CD14-positive monocyte (primary cell): Measurements from ENCODE around the gene ASS1. TPM values are rescaled to one million over a fixed set of nuclear protein-coding genes. Genes with fewer than 3 reads are reported as not detected.
A peak's percentile ranks its signal among the peaks of the same experiment; 100 is the strongest.

ENCODE experiments used
- DNase-seq, 3 donors: peaks; one replicate each; pipeline ENCODE4 v3.0.0-alpha.2; 2011 to 2022
- H2AFZ ChIP-seq: 2 replicates; pipeline ENCODE4 v1.6.0; 2012; ENCODE audit warnings: mild to moderate bottlenecking, low read depth, low read length, inconsistent platforms; ENCODE audit not compliant: insufficient read depth, poor library complexity, severe bottlenecking
- H3K27ac ChIP-seq, 2 donors: 1 replicate in 1 of 2; 2 replicates in 1 of 2; pipeline ENCODE4 v1.5.1; 2012 to 2013; ENCODE audit warnings: low read length in 2 of 2, control low read depth in 1 of 2, inconsistent platforms in 1 of 2, low read depth in 1 of 2, mild to moderate bottlenecking in 1 of 2
- H3K27me3 ChIP-seq, 2 donors: one replicate each; pipeline versions ENCODE4 v1.6.0 to v1.6.1; 2011 to 2013; ENCODE audit warnings: low read length in 2 of 2; ENCODE audit not compliant: control insufficient read depth in 2 of 2, insufficient read depth in 2 of 2
- H3K36me3 ChIP-seq, 2 donors: replicated peaks in 1 of 2; 1 replicate in 1 of 2; 2 replicates in 1 of 2; pipeline versions ENCODE4 v1.5.1 to v1.6.1; 2012 to 2013; ENCODE audit warnings: low read length in 2 of 2, control low read depth in 1 of 2, inconsistent platforms in 1 of 2, mild to moderate bottlenecking in 1 of 2; ENCODE audit not compliant: insufficient read depth in 2 of 2, control insufficient read depth in 1 of 2
- H3K4me1 ChIP-seq, 2 donors: 1 replicate in 1 of 2; 2 replicates in 1 of 2; pipeline versions ENCODE4 v1.5.1 to v1.6.1; 2012 to 2013; ENCODE audit warnings: low read length in 2 of 2, control low read depth in 1 of 2, inconsistent platforms in 1 of 2, mild to moderate bottlenecking in 1 of 2, moderate library complexity in 1 of 2; ENCODE audit not compliant: insufficient read depth in 2 of 2, control insufficient read depth in 1 of 2
- H3K4me2 ChIP-seq: replicated peaks from 2 replicates; pipeline ENCODE3; 2012; ENCODE audit warnings: low read length, moderate library complexity, mild to moderate bottlenecking; ENCODE audit not compliant: poor library complexity, severe bottlenecking; ENCODE audit errors: extremely low read depth
- H3K4me3 ChIP-seq, 3 experiments: fragments of 200-600 bp in 1 of 3; sonication (generic) in 1 of 3; replicated peaks in 1 of 3; 1 replicate in 2 of 3; 2 replicates in 1 of 3; pipeline ENCODE4 v1.5.1; 2011 to 2013; ENCODE audit warnings: low read length in 3 of 3, mild to moderate bottlenecking in 3 of 3, control low read depth in 2 of 3, low read depth in 2 of 3, inconsistent platforms in 1 of 3, moderate library complexity in 1 of 3
- H3K79me2 ChIP-seq: 2 replicates; pipeline ENCODE4 v1.6.0; 2012; ENCODE audit warnings: mild to moderate bottlenecking, control low read depth, inconsistent platforms, low read length, moderate library complexity; ENCODE audit not compliant: insufficient read depth
- H3K9ac ChIP-seq: 2 replicates; pipeline ENCODE4 v1.6.0; 2017; ENCODE audit warnings: low read length, mild to moderate bottlenecking; ENCODE audit not compliant: insufficient read depth, poor library complexity, severe bottlenecking
- H3K9me3 ChIP-seq, 2 donors: replicated peaks in 1 of 2; 1 replicate in 1 of 2; 2 replicates in 1 of 2; pipeline versions ENCODE4 v1.5.1 to v1.6.1; 2012 to 2013; ENCODE audit warnings: low read length in 2 of 2, control low read depth in 1 of 2; ENCODE audit not compliant: control insufficient read depth in 1 of 2, insufficient read depth in 1 of 2
- H4K20me1 ChIP-seq: 2 replicates; pipeline ENCODE4 v1.6.0; 2012; ENCODE audit warnings: mild to moderate bottlenecking, low read length, control low read depth, moderate library complexity; ENCODE audit not compliant: insufficient read depth
- H3K27ac Mint-ChIP-seq, 7 donors: one replicate each; pipeline ENCODE4 v1.8.0; 2020; ENCODE audit warnings: mild to moderate bottlenecking in 7 of 7, mixed read lengths in 7 of 7, moderate library complexity in 6 of 7, inconsistent platforms in 2 of 7
- H3K27me3 Mint-ChIP-seq, 3 donors: one replicate each; pipeline ENCODE4 v1.8.0; 2021 to 2022; ENCODE audit warnings: low read depth in 3 of 3, mild to moderate bottlenecking in 3 of 3, mixed read lengths in 3 of 3, moderate library complexity in 3 of 3, inconsistent platforms in 1 of 3
- H3K36me3 Mint-ChIP-seq, 2 donors: one replicate each; pipeline ENCODE4 v1.8.0; 2020; ENCODE audit warnings: mixed read lengths in 2 of 2, inconsistent platforms in 1 of 2, mild to moderate bottlenecking in 1 of 2
- H3K4me1 Mint-ChIP-seq: one replicate; pipeline ENCODE4 v1.8.0; 2020; ENCODE audit warnings: mild to moderate bottlenecking, mixed read lengths
- H3K4me3 Mint-ChIP-seq, 2 donors: one replicate each; pipeline ENCODE4 v1.8.0; 2020; ENCODE audit warnings: mild to moderate bottlenecking in 2 of 2, mixed read lengths in 2 of 2, moderate library complexity in 1 of 2
- H3K9me3 Mint-ChIP-seq, 7 donors: one replicate each; pipeline ENCODE4 v1.8.0; 2020 to 2022; ENCODE audit warnings: mixed read lengths in 7 of 7, mild to moderate bottlenecking in 6 of 7, moderate library complexity in 6 of 7, inconsistent platforms in 2 of 7
- WGBS: methylation state at CpG from one replicate; pipeline ENCODE4 v1.1.5; 2013; ENCODE audit warnings: missing lambda C conversion rate; ENCODE audit not compliant: insufficient coverage; 5-methylcytosine and 5-hydroxymethylcytosine counted together
- intact Hi-C, 2 donors: fragments of 100-400 bp; cut with micrococcal nuclease; formaldehyde crosslinking; loops; one replicate each; pipeline versions ENCODE4 v1.15.0 to v1.15.1; 2023
- polyA plus RNA-seq, 3 donors: library from polyadenylated mRNA; depleted of rRNA in 1 of 3; unstranded in 2 of 3; stranded (reverse) in 1 of 3; fragments of 300-500 nt in 2 of 3; fragments of >200 nt in 1 of 3; fragmentation: Illumina TruSeq in 2 of 3; gene quantifications; 1 replicate in 2 of 3; 2 replicates in 1 of 3; pipeline ENCODE4 v1.2.3, GENCODE V29; 2012 to 2021
- TF ChIP-seq, protein P1 (sequence below): fragments of 200-600 bp; IDR thresholded peaks from one replicate; pipeline ENCODE4 v1.8.0; 2022; ENCODE audit warnings: antibody characterized with exemption, mild to moderate bottlenecking

The ASS1 gene
- polyA plus RNA-seq, 3 donors, result not detected

- H3K36me3 ChIP-seq, result no peaks in the 10 kb centered on the region
- Mint-ChIP-seq H3K9me3 (peaks cover 0 to 5% (median 2%) of the 10 kb centered on the region in 7 donors), H3K4me3 (no peak overlapping the region), H3K4me1 (peaks cover 25% of the 10 kb centered on the region), H3K27me3 (peaks cover 38 to 65% (median 46%) of the 10 kb centered on the region in 3 donors), H3K27ac (no peak overlapping the region), H3K36me3 (no peaks in the 10 kb centered on the region)
- H3K9me3 ChIP-seq, result no peaks in the 10 kb centered on the region
- intact Hi-C loops, result no loop called here
- peak overlapping the region; percentile 1 for H3K4me2 ChIP-seq
- WGBS, result 80% methylated on average over 8 of the region's 12 CpGs
- peaks cover 14 to 25% of the 10 kb centered on the region in 2 donors for H3K27me3 ChIP-seq
- DNase-seq, result no peak
- no peaks in the 10 kb centered on the region for H3K79me2 ChIP-seq
- TF ChIP-seq, protein P1, sequence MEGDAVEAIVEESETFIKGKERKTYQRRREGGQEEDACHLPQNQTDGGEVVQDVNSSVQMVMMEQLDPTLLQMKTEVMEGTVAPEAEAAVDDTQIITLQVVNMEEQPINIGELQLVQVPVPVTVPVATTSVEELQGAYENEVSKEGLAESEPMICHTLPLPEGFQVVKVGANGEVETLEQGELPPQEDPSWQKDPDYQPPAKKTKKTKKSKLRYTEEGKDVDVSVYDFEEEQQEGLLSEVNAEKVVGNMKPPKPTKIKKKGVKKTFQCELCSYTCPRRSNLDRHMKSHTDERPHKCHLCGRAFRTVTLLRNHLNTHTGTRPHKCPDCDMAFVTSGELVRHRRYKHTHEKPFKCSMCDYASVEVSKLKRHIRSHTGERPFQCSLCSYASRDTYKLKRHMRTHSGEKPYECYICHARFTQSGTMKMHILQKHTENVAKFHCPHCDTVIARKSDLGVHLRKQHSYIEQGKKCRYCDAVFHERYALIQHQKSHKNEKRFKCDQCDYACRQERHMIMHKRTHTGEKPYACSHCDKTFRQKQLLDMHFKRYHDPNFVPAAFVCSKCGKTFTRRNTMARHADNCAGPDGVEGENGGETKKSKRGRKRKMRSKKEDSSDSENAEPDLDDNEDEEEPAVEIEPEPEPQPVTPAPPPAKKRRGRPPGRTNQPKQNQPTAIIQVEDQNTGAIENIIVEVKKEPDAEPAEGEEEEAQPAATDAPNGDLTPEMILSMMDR, result no peak
- peak overlapping the region; percentile 65 for H2AFZ ChIP-seq
- H3K4me1 ChIP-seq, result peaks cover 18 to 35% of the 10 kb centered on the region in 2 donors
- H3K9ac ChIP-seq, result peak overlapping the region; percentile 18
- no peak overlapping the region for H3K27ac ChIP-seq
- no peaks in the 10 kb centered on the region for H4K20me1 ChIP-seq
- H3K4me3 ChIP-seq, result no peak overlapping the region
Observed at GRCh38 chr9:130447193-130447816, 2.5 kb downstream of the ASS1 start.

DNA sequence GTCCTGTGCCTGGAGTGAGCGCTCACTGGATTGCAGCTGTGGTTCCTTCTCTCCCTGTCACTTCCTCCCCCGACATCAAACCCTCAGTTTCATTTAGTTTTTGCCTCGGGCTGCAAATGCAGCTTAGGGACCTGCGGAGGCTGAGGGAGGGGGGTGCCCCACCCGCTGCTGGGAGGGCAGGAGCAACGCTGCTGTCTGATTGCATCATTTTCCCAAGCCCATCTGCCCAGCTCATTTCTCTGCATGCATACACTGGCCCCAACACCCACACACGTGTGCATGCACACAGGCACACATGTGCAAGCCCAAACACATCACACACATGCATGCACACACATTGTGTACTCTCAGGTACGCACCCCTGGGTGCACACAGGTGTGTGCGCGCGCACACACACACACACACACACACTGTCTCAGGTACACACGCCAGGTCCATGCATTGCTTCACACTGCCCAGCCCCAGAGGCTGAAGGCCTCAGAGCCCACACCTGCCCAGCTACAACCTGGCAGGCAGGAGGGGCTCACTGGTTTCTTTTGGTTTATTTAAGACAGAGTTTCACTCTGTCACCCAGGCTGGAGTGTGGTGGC is 3.4 kb downstream of the ASS1 start:
- Histone ChIP-seq H3K9ac (peak overlapping the region; percentile 18), H3K36me3 (no peaks in the 10 kb centered on the region), H3K4me1 (peaks cover 18 to 35% of the 10 kb centered on the region in 2 donors), H3K9me3 (no peaks in the 10 kb centered on the region), H3K27ac (no peak overlapping the region), H3K4me3 (no peak overlapping the region), H2AFZ (peak overlapping the region; percentile 65), H4K20me1 (no peaks in the 10 kb centered on the region), H3K79me2 (no peaks in the 10 kb centered on the region), H3K4me2 (peak overlapping the region; percentile 1), H3K27me3 (peaks cover 14 to 25% of the 10 kb centered on the region in 2 donors)
- H3K36me3 Mint-ChIP-seq, result no peaks in the 10 kb centered on the region
- no peak overlapping the region for H3K4me3 Mint-ChIP-seq
- intact Hi-C loops, result no loop called here
- peaks cover 0 to 1% (median 0%) of the 10 kb centered on the region in 7 donors for H3K9me3 Mint-ChIP-seq
- no peak overlapping the region for H3K27ac Mint-ChIP-seq
- peaks cover 25% of the 10 kb centered on the region for H3K4me1 Mint-ChIP-seq
- peak in 1 of 3 donors; percentile 3 for DNase-seq
- 41% methylated on average over 7 of the region's 12 CpGs for WGBS
- TF ChIP-seq, protein P1, result no peak
- H3K27me3 Mint-ChIP-seq, result peaks cover 37 to 65% (median 42%) of the 10 kb centered on the region in 3 donors
